Osteocyte (in vitro differentiated cells): ENCODE measurements around the gene UBE2E3. TPM values are rescaled to one million over a fixed set of nuclear protein-coding genes. Genes with fewer than 3 reads are reported as not detected.

Experiments
- DNase-seq: peaks from one replicate; pipeline ENCODE4 v3.0.0; 2021; ENCODE audit warnings: mixed read lengths; ENCODE audit not compliant: unreplicated experiment; ENCODE audit errors: extremely low spot score
- H3K27ac Mint-ChIP-seq: one replicate; pipeline ENCODE4 v1.8.0; 2021; ENCODE audit warnings: mild to moderate bottlenecking, mixed read lengths; ENCODE audit not compliant: unreplicated experiment
- H3K27me3 Mint-ChIP-seq: one replicate; pipeline ENCODE4 v1.8.0; 2021; ENCODE audit warnings: mixed read lengths; ENCODE audit not compliant: unreplicated experiment
- H3K36me3 Mint-ChIP-seq: one replicate; pipeline ENCODE4 v1.8.0; 2021; ENCODE audit warnings: mixed read lengths; ENCODE audit not compliant: unreplicated experiment
- H3K4me1 Mint-ChIP-seq: one replicate; pipeline ENCODE4 v1.8.0; 2021; ENCODE audit warnings: mixed read lengths; ENCODE audit not compliant: unreplicated experiment
- H3K4me3 Mint-ChIP-seq: one replicate; pipeline ENCODE4 v1.8.0; 2021; ENCODE audit warnings: mild to moderate bottlenecking, moderate library complexity, mixed read lengths; ENCODE audit not compliant: unreplicated experiment
- H3K9me3 Mint-ChIP-seq: one replicate; pipeline ENCODE4 v1.8.0; 2021; ENCODE audit warnings: mixed read lengths; ENCODE audit not compliant: unreplicated experiment
- CTCF ChIP-seq: fragments of 200-600 bp; sonication (generic); IDR thresholded peaks from 2 replicates; pipeline ENCODE4 v1.5.0; 2021; ENCODE audit warnings: antibody characterized with exemption, mild to moderate bottlenecking, moderate library complexity
- total RNA-seq: library from RNA; stranded (reverse); gene quantifications from 2 replicates; pipeline ENCODE4 v1.2.1, GENCODE V29; 2021

The UBE2E3 gene
- total RNA-seq, 1 donor from 2014 or later: 108 TPM

- no peaks in the 10 kb centered on the region for H3K4me1 Mint-ChIP-seq
- no peak for TF ChIP-seq CTCF
- no peak overlapping the region for H3K27ac Mint-ChIP-seq
- no peaks in the 10 kb centered on the region for H3K27me3 Mint-ChIP-seq
- no peak for DNase-seq
- no peak overlapping the region for H3K4me3 Mint-ChIP-seq
- no peaks in the 10 kb centered on the region for H3K9me3 Mint-ChIP-seq
- H3K36me3 Mint-ChIP-seq: no peaks in the 10 kb centered on the region
These were observed 28.3 kb upstream of the UBE2E3 start for GRCh38 chr2:180952082-180952481.

GRCh38 chr2:180952731-180953336, 27.6 kb upstream of the UBE2E3 start:
- Mint-ChIP-seq H3K4me3 (no peak overlapping the region), H3K36me3 (no peaks in the 10 kb centered on the region), H3K27ac (no peak overlapping the region), H3K27me3 (no peaks in the 10 kb centered on the region), H3K4me1 (no peaks in the 10 kb centered on the region), H3K9me3 (no peaks in the 10 kb centered on the region)
- DNase-seq: no peak
- TF ChIP-seq CTCF: no peak

- no peak overlapping the region for H3K27ac Mint-ChIP-seq
- no peaks in the 10 kb centered on the region for H3K4me1 Mint-ChIP-seq
- no peak for TF ChIP-seq CTCF
- no peak for DNase-seq
- H3K36me3 Mint-ChIP-seq: no peaks in the 10 kb centered on the region
- no peak overlapping the region for H3K4me3 Mint-ChIP-seq
- H3K9me3 Mint-ChIP-seq: no peaks in the 10 kb centered on the region
- H3K27me3 Mint-ChIP-seq: no peaks in the 10 kb centered on the region
These were observed 26.9 kb upstream of the UBE2E3 start for GRCh38 chr2:180953550-180953949.

- no peak for DNase-seq
- H3K4me1 Mint-ChIP-seq: no peaks in the 10 kb centered on the region
- no peaks in the 10 kb centered on the region for H3K36me3 Mint-ChIP-seq
- TF ChIP-seq CTCF: no peak
- H3K27ac Mint-ChIP-seq: no peak overlapping the region
- H3K27me3 Mint-ChIP-seq: no peaks in the 10 kb centered on the region
- no peak overlapping the region for H3K4me3 Mint-ChIP-seq
- H3K9me3 Mint-ChIP-seq: no peaks in the 10 kb centered on the region
These were observed 25.3 kb upstream of the UBE2E3 start for GRCh38 chr2:180955101-180955500.

- Mint-ChIP-seq H3K27me3 (no peaks in the 10 kb centered on the region), H3K36me3 (no peaks in the 10 kb centered on the region), H3K9me3 (no peaks in the 10 kb centered on the region), H3K4me1 (no peaks in the 10 kb centered on the region), H3K27ac (no peak overlapping the region), H3K4me3 (no peak overlapping the region)
- no peak for DNase-seq
- no peak for TF ChIP-seq CTCF
These were observed 20.6 kb upstream of the UBE2E3 start for GRCh38 chr2:180959787-180960186.
